ENCODE measurements around the gene SCFD2.

The SCFD2 gene

DNA sequence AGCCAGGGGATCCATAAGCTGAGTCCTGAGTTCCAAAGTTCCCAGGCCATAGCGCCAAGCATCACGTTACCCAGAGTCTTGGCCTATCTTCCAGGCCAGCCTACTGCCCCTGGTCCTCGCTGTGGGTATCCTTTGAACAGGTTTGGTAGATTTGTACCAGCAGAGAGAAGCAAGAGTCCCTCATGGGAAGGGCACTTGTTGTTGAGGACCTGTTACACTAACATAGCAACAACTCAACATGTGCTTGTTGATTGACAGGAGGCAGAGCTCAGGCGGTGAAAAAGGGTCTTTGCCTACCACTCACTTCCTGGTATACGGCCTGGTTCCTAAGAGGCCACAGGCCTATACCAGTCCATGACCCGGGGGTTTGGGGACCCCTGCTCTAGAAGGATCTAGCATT, 365.3 kb downstream of the SCFD2 start:
- Mint-ChIP-seq H3K9me3 (no peaks in the 10 kb centered on the region), H3K36me3 (ENCODE audit: low read depth) (no peaks in the 10 kb centered on the region), H3K27me3 (ENCODE audit: low read depth, poor library complexity) (no peaks in the 10 kb centered on the region), H3K27ac (no peak overlapping the region), H3K4me3 (no peak overlapping the region), H3K4me1 (peaks cover 22% of the 10 kb centered on the region)
- TF ChIP-seq, protein P1, sequence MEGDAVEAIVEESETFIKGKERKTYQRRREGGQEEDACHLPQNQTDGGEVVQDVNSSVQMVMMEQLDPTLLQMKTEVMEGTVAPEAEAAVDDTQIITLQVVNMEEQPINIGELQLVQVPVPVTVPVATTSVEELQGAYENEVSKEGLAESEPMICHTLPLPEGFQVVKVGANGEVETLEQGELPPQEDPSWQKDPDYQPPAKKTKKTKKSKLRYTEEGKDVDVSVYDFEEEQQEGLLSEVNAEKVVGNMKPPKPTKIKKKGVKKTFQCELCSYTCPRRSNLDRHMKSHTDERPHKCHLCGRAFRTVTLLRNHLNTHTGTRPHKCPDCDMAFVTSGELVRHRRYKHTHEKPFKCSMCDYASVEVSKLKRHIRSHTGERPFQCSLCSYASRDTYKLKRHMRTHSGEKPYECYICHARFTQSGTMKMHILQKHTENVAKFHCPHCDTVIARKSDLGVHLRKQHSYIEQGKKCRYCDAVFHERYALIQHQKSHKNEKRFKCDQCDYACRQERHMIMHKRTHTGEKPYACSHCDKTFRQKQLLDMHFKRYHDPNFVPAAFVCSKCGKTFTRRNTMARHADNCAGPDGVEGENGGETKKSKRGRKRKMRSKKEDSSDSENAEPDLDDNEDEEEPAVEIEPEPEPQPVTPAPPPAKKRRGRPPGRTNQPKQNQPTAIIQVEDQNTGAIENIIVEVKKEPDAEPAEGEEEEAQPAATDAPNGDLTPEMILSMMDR (IDR thresholded peaks at IDR 0.05) = no peak
- no peak for DNase-seq

DNA sequence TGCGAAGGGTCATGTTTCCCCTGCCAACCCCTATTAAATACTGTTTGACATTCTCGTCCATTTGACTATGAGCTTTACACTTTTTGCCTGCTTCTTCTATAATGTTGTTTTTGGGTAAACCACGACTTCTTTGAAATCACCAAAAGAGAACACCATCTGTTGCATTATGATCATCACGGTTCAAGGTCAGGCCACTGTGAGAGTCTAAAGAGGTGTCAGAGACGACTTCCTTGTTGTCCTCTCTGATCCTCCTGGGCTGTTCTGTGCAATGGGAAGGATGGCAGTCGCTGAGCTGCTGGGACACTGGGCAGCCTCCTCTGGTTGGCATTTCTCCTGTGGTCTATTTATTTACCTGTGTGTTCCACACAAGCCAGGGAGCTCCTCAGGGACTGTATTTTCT, 366.2 kb downstream of the SCFD2 start:
- peaks cover 22% of the 10 kb centered on the region for H3K4me1 Mint-ChIP-seq
- H3K4me3 Mint-ChIP-seq = no peak overlapping the region
- TF ChIP-seq, protein P1 (IDR thresholded peaks at IDR 0.05) = no peak
- H3K36me3 Mint-ChIP-seq (ENCODE audit: low read depth) = peaks cover 2% of the 10 kb centered on the region
- H3K27me3 Mint-ChIP-seq (ENCODE audit: low read depth, poor library complexity) = no peaks in the 10 kb centered on the region
- no peak for DNase-seq
- peaks cover 2% of the 10 kb centered on the region for H3K9me3 Mint-ChIP-seq
- H3K27ac Mint-ChIP-seq = no peak overlapping the region

DNA sequence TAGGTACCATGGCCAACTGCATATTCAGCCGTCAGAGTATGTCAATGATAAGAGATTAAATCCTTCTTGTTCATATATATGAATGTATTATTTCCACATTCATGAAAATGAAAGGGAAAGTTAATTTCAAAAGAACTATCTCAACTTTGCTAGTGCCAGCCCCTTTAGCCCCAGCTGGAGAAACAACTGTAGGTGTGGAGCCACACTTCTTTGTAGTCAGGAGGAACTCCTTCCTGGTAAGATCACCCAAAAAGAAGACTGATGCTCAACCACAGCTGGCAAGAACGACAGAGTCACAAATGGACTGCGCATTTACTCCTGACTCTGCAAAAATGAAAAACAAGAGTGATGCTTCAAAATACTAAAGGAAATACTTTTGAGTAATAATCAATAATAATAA, 367.4 kb downstream of the SCFD2 start:
- H3K27me3 Mint-ChIP-seq (ENCODE audit: low read depth, poor library complexity) = no peaks in the 10 kb centered on the region
- H3K27ac Mint-ChIP-seq = no peak overlapping the region
- no peak overlapping the region for H3K4me3 Mint-ChIP-seq
- H3K4me1 Mint-ChIP-seq = peaks cover 22% of the 10 kb centered on the region
- TF ChIP-seq, protein P1 (IDR thresholded peaks at IDR 0.05) = no peak
- DNase-seq = no peak
- H3K9me3 Mint-ChIP-seq = peaks cover 11% of the 10 kb centered on the region
- H3K36me3 Mint-ChIP-seq (ENCODE audit: low read depth) = peaks cover 9% of the 10 kb centered on the region

DNA sequence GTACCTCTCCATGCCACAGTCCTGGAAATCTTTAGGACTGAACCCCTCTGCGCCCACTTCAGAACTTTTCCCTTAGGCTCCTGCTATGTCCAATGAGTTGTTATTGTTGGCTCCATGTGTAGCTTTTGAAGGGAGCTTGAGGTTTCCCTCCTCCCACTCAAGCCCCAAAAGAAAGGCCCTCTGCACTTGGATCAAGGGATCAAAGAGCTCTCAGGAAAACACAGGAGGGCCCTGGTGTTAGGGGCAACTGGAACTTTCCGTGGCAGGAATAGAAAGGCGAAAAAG, 368.8 kb downstream of the SCFD2 start:
- DNase-seq = no peak
- TF ChIP-seq, protein P1 (IDR thresholded peaks at IDR 0.05) = no peak
- Mint-ChIP-seq H3K4me3 (no peak overlapping the region), H3K9me3 (peaks cover 15% of the 10 kb centered on the region), H3K4me1 (peaks cover 22% of the 10 kb centered on the region), H3K27ac (no peak overlapping the region), H3K36me3 (ENCODE audit: low read depth) (peaks cover 9% of the 10 kb centered on the region), H3K27me3 (ENCODE audit: low read depth, poor library complexity) (no peaks in the 10 kb centered on the region)

DNA sequence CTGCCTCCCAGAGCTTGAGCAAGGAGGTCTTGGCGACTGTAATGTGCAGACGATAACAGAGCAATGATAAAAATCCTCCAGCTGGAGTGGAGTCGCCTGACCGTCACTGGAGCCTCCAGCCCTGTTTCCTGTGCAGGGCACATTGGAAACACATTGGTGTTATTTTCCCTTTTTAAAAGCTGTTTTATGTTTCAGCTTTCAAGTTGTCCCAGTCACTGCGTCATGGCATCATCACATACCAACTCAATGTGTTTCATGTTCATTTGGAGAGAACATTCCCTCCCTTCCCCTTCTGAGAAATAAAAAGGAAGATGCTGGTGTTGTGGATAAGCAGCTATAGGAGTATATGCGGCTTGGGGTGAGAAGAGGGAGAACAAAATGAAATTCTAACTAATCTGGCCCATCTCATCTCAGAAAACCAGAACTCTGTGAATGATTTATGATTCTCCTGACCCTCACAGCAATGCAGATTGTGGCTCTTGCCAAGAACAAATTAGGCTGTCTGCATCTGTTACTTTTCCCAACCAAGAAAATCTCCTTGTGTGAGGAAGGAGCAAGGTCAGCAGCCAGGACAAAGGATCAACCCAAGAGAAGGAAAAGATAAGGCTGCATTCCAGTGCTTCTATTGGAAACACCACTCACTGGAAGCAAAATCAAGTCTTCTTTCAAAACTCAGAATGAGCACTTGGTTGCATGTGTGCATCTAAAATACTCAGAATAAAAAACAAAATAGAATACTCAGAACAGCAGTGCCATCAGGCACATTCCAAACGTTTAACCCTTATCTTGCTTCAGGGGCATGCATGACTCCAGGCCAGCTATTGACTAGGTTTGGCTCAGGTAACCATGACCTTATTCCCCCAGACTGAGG, 369.4 kb downstream of the SCFD2 start:
- TF ChIP-seq, protein P1 (IDR thresholded peaks at IDR 0.05) = no peak
- Mint-ChIP-seq H3K36me3 (ENCODE audit: low read depth) (peaks cover 13% of the 10 kb centered on the region), H3K27me3 (ENCODE audit: low read depth, poor library complexity) (no peaks in the 10 kb centered on the region), H3K4me1 (peaks cover 22% of the 10 kb centered on the region), H3K9me3 (peaks cover 21% of the 10 kb centered on the region), H3K27ac (no peak overlapping the region), H3K4me3 (no peak overlapping the region)
- DNase-seq = no peak

All from nephron progenitor cell (in vitro differentiated cells).